K562 (cell line): ENCODE data around the gene OTOG. TPM values are rescaled to one million over a fixed set of nuclear protein-coding genes. Genes with fewer than 3 reads are reported as not detected.

Experiments used
- ATAC-seq: fragments of 200-7000 bp; cut with Tn5 transposase; 3 replicates; pipeline ENCODE4 v1.9.1; 2020; ENCODE audit warnings: moderate library complexity
- BruUV-seq: library from RNA; stranded (reverse); fragments of 400-500 nt; replicated peaks from 2 replicates; lab custom pipeline; 2021; lab: Mats Ljungman, UMichigan
- CTCF ChIA-PET: fragments of 300-600 bp; formaldehyde crosslinking; extraction: SDS; loops from one replicate; lab custom pipeline; 2021; ENCODE audit warnings: low intra/inter-chr PET ratio; lab: Yijun Ruan, JAX
- POLR2A ChIA-PET: fragments of 300-600, 350-650 bp; sonication (Branson Sonifier 250); formaldehyde crosslinking; extraction: SDS; loops from one replicate; lab custom pipeline; 2021; ENCODE audit warnings: antibody characterized with exemption, inconsistent platforms; lab: Yijun Ruan, JAX
- DNase-seq, 4 experiments: peaks; one replicate each; pipeline versions ENCODE4 v3.0.0 to v3.0.0-alpha.2; 2011 to 2018; ENCODE audit warnings: low spot score in 3 of 4, mixed read lengths in 3 of 4; ENCODE audit errors: extremely low read depth in 1 of 4
- FAIRE-seq: peaks from 2 replicates; lab custom pipeline; 2011; peaks lifted over from hg19 to GRCh38; lab: Jason Lieb, UNC
- H2AFZ ChIP-seq: 2 replicates; pipeline ENCODE4 v1.6.0; 2011; ENCODE audit warnings: low read depth, low read length, control low read depth, inconsistent platforms
- H3K27ac ChIP-seq: fragments of 200-600 bp; 3 replicates; pipeline ENCODE4 v1.8.0; 2011; ENCODE audit warnings: low read depth, mild to moderate bottlenecking, control low read depth, inconsistent platforms, low read length, moderate library complexity, mixed read lengths; ENCODE audit errors: extremely low read depth
- H3K27me3 ChIP-seq, 2 experiments: fragments of 300-600 bp in 1 of 2; 2 replicates in 1 of 2; 3 replicates in 1 of 2; pipeline versions ENCODE4 v1.6.0 to v1.8.0; 2011; ENCODE audit warnings: inconsistent platforms in 2 of 2, low read length in 2 of 2, mild to moderate bottlenecking in 1 of 2, mixed read lengths in 1 of 2, moderate library complexity in 1 of 2; ENCODE audit not compliant: control insufficient read depth in 2 of 2, insufficient read depth in 2 of 2
- H3K36me3 ChIP-seq: fragments of 300-600 bp; 3 replicates; pipeline ENCODE4 v1.8.0; 2011; ENCODE audit warnings: mild to moderate bottlenecking, low read length, inconsistent platforms; ENCODE audit not compliant: control insufficient read depth, insufficient read depth
- H3K4me1 ChIP-seq, 2 experiments: fragments of 200-600 bp in 1 of 2; replicated peaks in 1 of 2; 2 replicates in 1 of 2; 3 replicates in 1 of 2; pipeline versions ENCODE4 v1.5.1 to v1.8.0; 2011; ENCODE audit warnings: inconsistent platforms in 2 of 2, low read length in 2 of 2, mild to moderate bottlenecking in 1 of 2, mixed read lengths in 1 of 2, moderate library complexity in 1 of 2; ENCODE audit not compliant: control insufficient read depth in 2 of 2, insufficient read depth in 2 of 2
- H3K4me2 ChIP-seq: 2 replicates; pipeline ENCODE4 v1.6.1; 2011; ENCODE audit warnings: low read length, control low read depth, inconsistent platforms, mixed read lengths; ENCODE audit not compliant: insufficient read depth
- H3K4me3 ChIP-seq: fragments of 200-600 bp; sonication (generic), shearing (Covaris generic); 2 replicates; pipeline ENCODE4 v1.5.1; 2016; ENCODE audit warnings: control low read depth, inconsistent platforms
- H3K79me2 ChIP-seq: fragments of 200-600 bp; 3 replicates; pipeline ENCODE4 v1.8.0; 2011; ENCODE audit warnings: low read length, inconsistent platforms; ENCODE audit not compliant: control insufficient read depth, insufficient read depth
- H3K9ac ChIP-seq, 2 experiments: 2 replicates each; pipeline versions ENCODE4 v1.6.0 to v1.6.1; 2011; ENCODE audit warnings: low read depth in 2 of 2, low read length in 2 of 2, control low read depth in 1 of 2, inconsistent platforms in 1 of 2, mild to moderate bottlenecking in 1 of 2, mixed read lengths in 1 of 2; ENCODE audit not compliant: insufficient read depth in 1 of 2
- H3K9me1 ChIP-seq: one replicate; pipeline ENCODE4 v1.6.0; 2011; ENCODE audit warnings: inconsistent platforms, mild to moderate bottlenecking, low read length, moderate library complexity; ENCODE audit not compliant: control insufficient read depth, insufficient read depth
- H3K9me3 ChIP-seq: replicated peaks from 2 replicates; pipeline ENCODE4 v1.5.1; 2011; ENCODE audit warnings: low read depth, low read length, inconsistent platforms; ENCODE audit not compliant: control insufficient read depth, insufficient read depth
- H4K20me1 ChIP-seq: replicated peaks from 2 replicates; pipeline ENCODE4 v1.6.1; 2011; ENCODE audit warnings: low read length, inconsistent platforms, mixed read lengths; ENCODE audit not compliant: control insufficient read depth, insufficient read depth
- CCNT2 ChIP-seq: IDR thresholded peaks from 2 replicates; pipeline ENCODE4 v1.6.1; 2011; ENCODE audit warnings: borderline replicate concordance, low read depth, mild to moderate bottlenecking, moderate library complexity, mixed read lengths, low read length; ENCODE audit not compliant: insufficient read length; ENCODE audit errors: extremely low read depth
- E2F3 ChIP-seq: fragments of 250-450 bp; sonication (Bioruptor Pico); IDR thresholded peaks from 2 replicates; pipeline ENCODE4 v1.4.0; 2020; ENCODE audit warnings: mild to moderate bottlenecking
- FOXA1 ChIP-seq: fragments of 450-650 bp; IDR thresholded peaks from 2 replicates; pipeline ENCODE4 v1.6.1; 2016; ENCODE audit warnings: mild to moderate bottlenecking, borderline replicate concordance
- KLF13 ChIP-seq: fragments of 450-650 bp; IDR thresholded peaks from 2 replicates; pipeline ENCODE4 v1.6.1; 2016; ENCODE audit warnings: missing genetic modification characterization, low read depth, mild to moderate bottlenecking, missing compliant biosample characterization, moderate library complexity, borderline replicate concordance
- RUNX1 ChIP-seq: sonication (generic); IDR thresholded peaks from 2 replicates; pipeline ENCODE4 v1.6.1; 2016; ENCODE audit warnings: antibody characterized with exemption, low read depth
- WGBS: fragments of 100-300 bp; shearing (Covaris generic); methylation state at CpG from one replicate; pipeline ENCODE4 v1.1.6; 2016; ENCODE audit warnings: low coverage, mixed read lengths; ENCODE audit not compliant: insufficient coverage; ENCODE audit errors: missing lambda C conversion rate; 5-methylcytosine and 5-hydroxymethylcytosine counted together
- in situ Hi-C: fragments of 300-500 bp; cut with MboI; formaldehyde crosslinking; loops from 4 replicates; pipeline ENCODE4 v1.15.0; 2018; ENCODE audit warnings: inconsistent platforms, mixed read lengths
- intact Hi-C: fragments of 100-400 bp; cut with micrococcal nuclease; formaldehyde crosslinking; loops from 2 replicates; pipeline ENCODE4 v1.14.2; 2022
- polyA plus RNA-seq, 8 experiments: library from polyadenylated mRNA; depleted of rRNA in 4 of 8; stranded (reverse) in 5 of 8; unstranded in 3 of 8; fragments of >200 nt; fragmentation: Nextera tagmentation in 2 of 8; fragmentation: Illumina TruSeq in 1 of 8; extraction: Ambion mirVana in 2 of 8; extraction: Trizol in 1 of 8; gene quantifications; 2 replicates each; pipeline versions ENCODE4 v1.2.1 to v1.2.3, GENCODE V29; 2011 to 2014; ENCODE audit warnings: inconsistent platforms in 1 of 8, missing spikeins in 1 of 8
- total RNA-seq, 7 experiments: library from RNA; depleted of rRNA in 6 of 7; stranded (reverse); fragments of >200 nt in 6 of 7; fragmentation: Illumina TruSeq in 2 of 7; extraction: Trizol in 2 of 7; gene quantifications; 2 replicates each; pipeline versions ENCODE4 v1.2.1 to v1.2.3, GENCODE V29; 2011 to 2021; ENCODE audit warnings: low replicate concordance in 1 of 7

The OTOG gene
- total and polyA plus RNA-seq, 9 of the 15 experiments (the other 6 are each of a cell fraction or from before 2014, with no cell fraction given) = not detected

DNA sequence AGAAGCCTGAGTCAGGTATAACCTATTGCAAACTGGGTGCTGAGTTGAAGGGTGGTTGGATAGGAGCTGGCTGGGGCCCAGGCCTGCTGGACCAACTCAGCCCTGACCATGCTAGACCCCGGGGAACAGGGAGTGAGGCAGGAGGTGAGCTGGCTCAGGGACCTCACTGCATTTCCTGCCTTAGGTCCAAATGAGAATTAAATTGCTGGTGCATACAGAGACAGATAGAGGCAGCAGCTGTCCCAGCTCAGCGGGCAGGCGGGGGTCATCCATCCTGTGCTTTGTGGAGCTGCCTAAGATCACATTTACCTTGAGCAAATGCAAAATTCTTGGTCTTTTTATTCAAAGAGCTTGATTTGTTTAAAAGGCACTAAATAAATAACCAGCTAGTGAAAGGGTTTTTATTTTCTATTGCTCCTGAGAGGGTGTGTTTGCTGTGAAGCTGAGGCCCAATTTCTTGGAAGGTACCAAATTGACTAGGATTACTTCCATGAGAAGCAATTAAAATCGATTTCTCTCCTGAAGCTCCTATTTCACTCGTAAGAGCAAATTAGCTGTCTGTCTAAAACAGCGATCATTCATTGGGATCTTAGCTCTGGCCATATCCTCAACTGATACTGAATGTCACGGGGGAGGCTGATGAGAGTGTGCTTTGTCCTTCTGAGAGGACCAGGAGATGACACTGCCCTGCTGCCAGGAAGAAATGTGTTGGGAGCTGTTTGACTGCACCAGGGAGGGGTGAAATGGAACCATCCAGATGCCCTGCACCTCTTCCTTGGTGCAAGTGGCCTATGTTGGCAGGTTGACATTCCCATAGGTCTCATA is 27.8 kb upstream of the OTOG start:
- CTCF ChIA-PET = no interaction called here
- no peak overlapping the region; a peak in 1 of 4 replicates for H3K9ac ChIP-seq
- POLR2A ChIA-PET = interaction anchor here (0.5 to 1.3 kb wide), 4 partner anchors 9 to 104 kb away, joined by 3 to 4 read pairs (median 3); no protein-coding TSS in a partner anchor
- no TSS peak for BruUV-seq
- no peak overlapping the region for H3K27ac ChIP-seq
- H2AFZ ChIP-seq = no peak overlapping the region
- no peak for FAIRE-seq
- H3K79me2 ChIP-seq = no peaks in the 10 kb centered on the region
- H3K4me1 ChIP-seq = no peaks in the 10 kb centered on the region
- intact Hi-C loops (no loop called here), in situ Hi-C loops (no loop called here)
- DNase-seq = no peak
- H3K4me3 ChIP-seq = no peak overlapping the region
- WGBS = 2% methylated on average over 7 of the region's 7 CpGs
- H3K9me1 ChIP-seq = no peaks in the 10 kb centered on the region
- no peaks in the 10 kb centered on the region for H3K9me3 ChIP-seq
- no peak overlapping the region for H3K4me2 ChIP-seq
- no peaks in the 10 kb centered on the region for H3K36me3 ChIP-seq
- no peak for ATAC-seq
- no peak for TF ChIP-seq RUNX1
- TF ChIP-seq FOXA1 = no peak
- no peak for TF ChIP-seq E2F3 (CRISPR knock-in tag)
- TF ChIP-seq CCNT2 = no peak
- TF ChIP-seq KLF13 = no peak
- H4K20me1 ChIP-seq = 0 out of 2 replicates have a peak, but pooled peaks cover 2% of the 10 kb centered on the region
- peaks cover 19 to 72% of the 10 kb centered on the region in 2 experiments; a peak in 4 of 5 replicates for H3K27me3 ChIP-seq
